A673 (cell line): ENCODE measurements around the gene NKD1. TPM values are rescaled to one million over a fixed set of nuclear protein-coding genes. Genes with fewer than 3 reads are reported as not detected.

Experiments used
- BruUV-seq: library from RNA; stranded (reverse); fragments of 400-500 nt; replicated peaks from 2 replicates; lab custom pipeline; 2021; lab: Mats Ljungman, UMichigan
- CTCF ChIA-PET: fragments of 300-600 bp; sonication (Branson Sonifier 250); formaldehyde crosslinking; loops from one replicate; lab custom pipeline; 2022; ENCODE audit warnings: antibody characterized with exemption; lab: Charles Lee
- POLR2A ChIA-PET: fragments of 300-600 bp; sonication (Branson Sonifier 250); formaldehyde crosslinking; loops from one replicate; lab custom pipeline; 2022; ENCODE audit warnings: antibody characterized with exemption; ENCODE audit not compliant: low non-redundant PET; lab: Charles Lee
- DNase-seq: peaks from one replicate; pipeline ENCODE4 v3.0.0-alpha.2; 2015; ENCODE audit warnings: low spot score
- H3K27ac ChIP-seq: fragments of 200-600 bp; sonication (generic); 2 replicates; pipeline ENCODE4 v1.5.1; 2016; ENCODE audit warnings: mixed run types, low read depth, mild to moderate bottlenecking, mixed read lengths, antibody characterized with exemption, low read length; ENCODE audit not compliant: poor library complexity, severe bottlenecking
- H3K27me3 ChIP-seq: fragments of 200-600 bp; sonication (generic); replicated peaks from 2 replicates; pipeline ENCODE4 v1.6.1; 2017; ENCODE audit warnings: mixed run types, low read depth, mild to moderate bottlenecking, mixed read lengths, antibody characterized with exemption, low read length; ENCODE audit not compliant: insufficient read depth, poor library complexity
- H3K36me3 ChIP-seq: fragments of 200-600 bp; sonication (generic); 2 replicates; pipeline ENCODE4 v1.6.1; 2016; ENCODE audit warnings: mixed run types, mild to moderate bottlenecking, mixed read lengths, antibody characterized with exemption, low read length; ENCODE audit not compliant: insufficient read depth, poor library complexity, severe bottlenecking
- H3K4me1 ChIP-seq: fragments of 200-600 bp; sonication (generic); 2 replicates; pipeline ENCODE4 v1.6.1; 2017; ENCODE audit warnings: mixed run types, mild to moderate bottlenecking, mixed read lengths, antibody characterized with exemption, low read length; ENCODE audit not compliant: insufficient read depth, poor library complexity, severe bottlenecking
- H3K4me3 ChIP-seq: fragments of 200-600 bp; sonication (generic); 2 replicates; pipeline ENCODE4 v1.5.1; 2016; ENCODE audit warnings: low read depth, mixed run types, mild to moderate bottlenecking, mixed read lengths, low read length; ENCODE audit not compliant: poor library complexity, severe bottlenecking
- H3K9me3 ChIP-seq: fragments of 200-600 bp; sonication (generic); 2 replicates; pipeline ENCODE4 v1.6.1; 2016; ENCODE audit warnings: mixed run types, low read depth, mild to moderate bottlenecking, mixed read lengths, antibody characterized with exemption, low read length; ENCODE audit not compliant: poor library complexity, severe bottlenecking
- CTCF ChIP-seq: fragments of 300-800, 200-600 bp; sonication (generic); conservative IDR thresholded peaks from 2 replicates; pipeline ENCODE4 v1.5.1; 2017; ENCODE audit warnings: low read depth, mild to moderate bottlenecking, antibody characterized with exemption, low read length, moderate library complexity, mixed read lengths
- EZH2 ChIP-seq: fragments of 200-600 bp; sonication (generic); IDR thresholded peaks from 2 replicates; pipeline ENCODE4 v1.6.1; 2017; ENCODE audit warnings: borderline replicate concordance, low read depth, mild to moderate bottlenecking, mixed read lengths, antibody characterized with exemption, low read length; ENCODE audit not compliant: poor library complexity, severe bottlenecking
- intact Hi-C: fragments of 100-400 bp; cut with micrococcal nuclease; formaldehyde crosslinking; loops from one replicate; pipeline ENCODE4 v1.10.0; 2022; ENCODE audit not compliant: unreplicated experiment
- total RNA-seq: library from RNA; stranded (reverse); gene quantifications from 2 replicates; pipeline ENCODE4 v1.2.3, GENCODE V29; 2021

NKD1 gene
- total RNA-seq, 1 experiment from 2014 or later, result 1.1 TPM

- CTCF ChIA-PET, result no interaction called here
- DNase-seq, result no peak
- no peak for TF ChIP-seq CTCF
- no peak for TF ChIP-seq EZH2
- no TSS peak for BruUV-seq
- Histone ChIP-seq H3K4me3 (no peak overlapping the region), H3K4me1 (no peaks in the 10 kb centered on the region), H3K36me3 (no peaks in the 10 kb centered on the region), H3K9me3 (no peaks in the 10 kb centered on the region), H3K27me3 (no peaks in the 10 kb centered on the region), H3K27ac (no peak overlapping the region)
- POLR2A ChIA-PET, result no interaction called here
- intact Hi-C loops, result no loop called here
Measured at GRCh38 chr16:50616883-50617645, 68.9 kb downstream of the NKD1 start.

GRCh38 chr16:50617646-50618184 is 69.5 kb downstream of the NKD1 start:
- CTCF ChIA-PET, result no interaction called here
- H3K36me3 ChIP-seq, result no peaks in the 10 kb centered on the region

DNA sequence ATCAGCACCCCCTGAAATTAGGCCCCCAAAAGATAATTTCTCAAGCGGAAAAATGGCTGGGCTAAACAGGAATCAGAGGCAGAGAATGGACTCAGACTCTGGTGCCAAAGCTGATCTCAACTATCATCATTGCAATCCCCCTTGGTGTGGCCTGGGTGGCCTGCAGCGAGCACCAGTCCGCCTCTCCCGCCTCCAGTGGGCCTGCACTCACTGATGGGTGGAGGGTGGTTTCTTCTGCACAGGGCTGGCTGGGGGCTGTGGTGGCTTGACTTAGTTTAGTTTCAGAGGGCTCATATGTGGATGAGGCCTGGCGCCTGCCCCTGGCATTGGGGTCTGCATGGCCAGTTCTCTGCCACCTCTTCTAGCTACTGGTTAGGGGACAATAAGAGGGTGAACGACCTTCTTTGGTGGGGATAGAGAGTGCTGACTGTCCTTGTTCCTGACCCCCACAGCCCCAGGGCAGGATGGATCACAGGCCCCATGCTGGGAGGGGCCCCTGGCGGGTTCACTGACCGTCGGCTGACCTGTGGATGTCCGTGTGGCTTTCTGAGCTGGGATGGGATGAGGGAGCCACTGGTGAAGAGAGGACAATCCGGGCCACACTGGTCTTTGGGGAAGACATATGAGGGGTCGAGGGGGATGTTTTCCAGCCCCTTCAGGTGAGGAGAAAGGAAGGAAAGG is 70.2 kb downstream of the NKD1 start:
- intact Hi-C loops, result no loop called here
- no peak for DNase-seq
- CTCF ChIA-PET, result no interaction called here
- Histone ChIP-seq H3K4me3 (no peak overlapping the region), H3K9me3 (no peaks in the 10 kb centered on the region), H3K36me3 (no peaks in the 10 kb centered on the region), H3K27ac (no peak overlapping the region), H3K27me3 (no peaks in the 10 kb centered on the region), H3K4me1 (no peaks in the 10 kb centered on the region)
- TF ChIP-seq EZH2 (no peak), CTCF (no peak)
- POLR2A ChIA-PET, result no interaction called here
- no TSS peak for BruUV-seq

More at GRCh38 chr16:50617646-50618184, 69.5 kb downstream of the NKD1 start:
- Histone ChIP-seq H3K9me3 (no peaks in the 10 kb centered on the region), H3K27me3 (no peaks in the 10 kb centered on the region), H3K27ac (no peak overlapping the region), H3K4me1 (no peaks in the 10 kb centered on the region), H3K4me3 (no peak overlapping the region)
- intact Hi-C loops, result no loop called here
- DNase-seq, result no peak
- no TSS peak for BruUV-seq
- TF ChIP-seq EZH2 (no peak), CTCF (no peak)
- POLR2A ChIA-PET, result no interaction called here
